PC-3 (cell line): ENCODE data around the gene TAB3. TPM values are rescaled to one million over a fixed set of nuclear protein-coding genes. Genes with fewer than 3 reads are reported as not detected.

ENCODE experiments used
- ATAC-seq: fragments of 200-7000 bp; cut with Tn5 transposase; 2 replicates; pipeline ENCODE4 v1.9.1; 2020; ENCODE audit warnings: mild to moderate bottlenecking, moderate library complexity
- BruUV-seq: library from RNA; stranded (reverse); fragments of 400-500 nt; replicated peaks from 2 replicates; lab custom pipeline; 2021; lab: Mats Ljungman, UMichigan
- CTCF ChIA-PET: fragments of 300-600 bp; sonication (Branson Sonifier 250); formaldehyde crosslinking; loops from one replicate; lab custom pipeline; 2022; ENCODE audit warnings: antibody characterized with exemption; lab: Charles Lee
- POLR2A ChIA-PET: fragments of 300-600 bp; sonication (Branson Sonifier 250); formaldehyde crosslinking; loops from one replicate; lab custom pipeline; 2022; ENCODE audit warnings: antibody characterized with exemption; ENCODE audit not compliant: unreplicated experiment; lab: Charles Lee
- DNase-seq: peaks from one replicate; pipeline ENCODE4 v3.0.0-alpha.2; 2015
- H2AFZ ChIP-seq: fragments of 300-600 bp; sonication (generic); 2 replicates; pipeline ENCODE4 v1.6.0; 2016; ENCODE audit warnings: antibody characterized with exemption, low read length
- H3F3A ChIP-seq: fragments of 300-600 bp; sonication (generic); one replicate; pipeline ENCODE4 v1.6.0; 2017; ENCODE audit warnings: antibody characterized with exemption, low read length, control low read depth, mild to moderate bottlenecking; ENCODE audit not compliant: unreplicated experiment
- H3K27ac ChIP-seq: fragments of 300-600 bp; sonication (generic); 2 replicates; pipeline ENCODE4 v1.5.1; 2016; ENCODE audit warnings: mild to moderate bottlenecking, low read length
- H3K27me3 ChIP-seq: fragments of 300-600 bp; sonication (generic); 2 replicates; pipeline ENCODE4 v1.6.1; 2016; ENCODE audit warnings: low read length, mixed read lengths
- H3K36me3 ChIP-seq: fragments of 300-600 bp; sonication (generic); 2 replicates; pipeline ENCODE4 v1.6.1; 2016; ENCODE audit warnings: low read depth, mixed run types, low read length, mixed read lengths
- H3K4me1 ChIP-seq: fragments of 300-600 bp; sonication (generic); 2 replicates; pipeline ENCODE4 v1.5.1; 2016; ENCODE audit warnings: low read length; ENCODE audit not compliant: insufficient read depth
- H3K4me2 ChIP-seq: fragments of 300-600 bp; sonication (generic); 2 replicates; pipeline ENCODE4 v1.6.0; 2016; ENCODE audit warnings: low read length
- H3K4me3 ChIP-seq: fragments of 300-600 bp; sonication (generic); 2 replicates; pipeline ENCODE4 v1.5.1; 2016; ENCODE audit warnings: mild to moderate bottlenecking, low read length, mixed read lengths
- H3K79me2 ChIP-seq: fragments of 300-600 bp; sonication (generic); 2 replicates; pipeline ENCODE4 v1.6.1; 2017; ENCODE audit warnings: low read length, mixed read lengths
- H3K9ac ChIP-seq: fragments of 300-600 bp; sonication (generic); 2 replicates; pipeline ENCODE4 v1.6.0; 2016; ENCODE audit warnings: mild to moderate bottlenecking, low read length
- H3K9me2 ChIP-seq: fragments of 300-600 bp; sonication (generic); replicated peaks from 2 replicates; pipeline ENCODE4 v1.6.1; 2016; ENCODE audit warnings: mixed run types, low read length, mixed read lengths
- H3K9me3 ChIP-seq: fragments of 300-600 bp; sonication (generic); 2 replicates; pipeline ENCODE4 v1.6.1; 2016; ENCODE audit warnings: low read length, mixed read lengths
- H4K20me1 ChIP-seq: fragments of 300-600 bp; sonication (generic); 2 replicates; pipeline ENCODE4 v1.6.1; 2016; ENCODE audit warnings: low read length, mixed read lengths
- EZH2 ChIP-seq: fragments of 300-600 bp; sonication (generic); IDR thresholded peaks from one replicate; pipeline ENCODE4 v1.6.1; 2017; ENCODE audit warnings: antibody characterized with exemption, mild to moderate bottlenecking, low read length; ENCODE audit not compliant: unreplicated experiment
- EZH2phosphoT487 ChIP-seq: fragments of 300-600 bp; sonication (generic); IDR thresholded peaks from 2 replicates; pipeline ENCODE4 v1.6.1; 2018; ENCODE audit warnings: mild to moderate bottlenecking, antibody characterized with exemption, low read length, borderline replicate concordance
- intact Hi-C: fragments of 100-400 bp; cut with micrococcal nuclease; formaldehyde crosslinking; loops from 2 replicates; pipeline ENCODE4 v1.9.0; 2023
- total RNA-seq: library from RNA; depleted of rRNA; stranded (reverse); fragments of >200 nt; gene quantifications from 2 replicates; pipeline ENCODE4 v1.2.3, GENCODE V29; 2014
- TF ChIP-seq, protein P1 (sequence below): fragments of 300-600 bp; sonication (generic); conservative IDR thresholded peaks from 2 replicates; pipeline ENCODE4 v1.5.1; 2017; ENCODE audit warnings: antibody characterized with exemption, low read depth, mild to moderate bottlenecking, low read length

TAB3 gene
- total RNA-seq, 1 experiment from 2014 or later = 18.6 TPM

DNA sequence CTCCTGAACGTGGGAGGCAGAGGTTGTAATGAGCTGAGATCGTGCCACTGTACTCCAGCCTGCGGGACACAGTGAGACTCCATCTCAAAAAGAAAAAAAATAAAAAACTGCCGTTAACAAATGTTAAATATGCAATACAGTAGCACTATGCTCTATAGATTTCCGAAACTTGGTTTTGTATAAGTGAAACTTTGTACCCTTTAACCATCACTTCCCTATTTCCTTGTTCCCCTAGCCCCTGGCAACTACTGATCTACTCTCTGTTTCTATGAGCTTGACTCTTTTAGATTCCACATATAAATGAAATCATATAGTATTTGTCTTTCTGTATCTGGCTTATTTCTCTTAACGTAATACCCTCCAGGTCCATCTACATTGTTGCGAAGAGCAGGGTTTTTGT, 74.1 kb downstream of the TAB3 start:
- Histone ChIP-seq H3K36me3 (no peaks in the 10 kb centered on the region), H3K4me3 (no peak overlapping the region), H3K79me2 (no peaks in the 10 kb centered on the region), H3K27ac (no peak overlapping the region), H3F3A (no peaks in the 10 kb centered on the region), H3K27me3 (0 out of 2 replicates have a peak, but pooled peaks cover 3% of the 10 kb centered on the region), H3K4me1 (no peaks in the 10 kb centered on the region), H3K9me3 (no peaks in the 10 kb centered on the region), H3K9ac (no peak overlapping the region), H4K20me1 (no peaks in the 10 kb centered on the region), H3K9me2 (no peaks in the 10 kb centered on the region), H2AFZ (no peak overlapping the region), H3K4me2 (no peak overlapping the region)
- ChIA-PET POLR2A (no interaction called here), CTCF (no interaction called here)
- intact Hi-C loops = no loop called here
- no peak for TF ChIP-seq EZH2phosphoT487
- no peak for TF ChIP-seq EZH2
- TF ChIP-seq, protein P1, sequence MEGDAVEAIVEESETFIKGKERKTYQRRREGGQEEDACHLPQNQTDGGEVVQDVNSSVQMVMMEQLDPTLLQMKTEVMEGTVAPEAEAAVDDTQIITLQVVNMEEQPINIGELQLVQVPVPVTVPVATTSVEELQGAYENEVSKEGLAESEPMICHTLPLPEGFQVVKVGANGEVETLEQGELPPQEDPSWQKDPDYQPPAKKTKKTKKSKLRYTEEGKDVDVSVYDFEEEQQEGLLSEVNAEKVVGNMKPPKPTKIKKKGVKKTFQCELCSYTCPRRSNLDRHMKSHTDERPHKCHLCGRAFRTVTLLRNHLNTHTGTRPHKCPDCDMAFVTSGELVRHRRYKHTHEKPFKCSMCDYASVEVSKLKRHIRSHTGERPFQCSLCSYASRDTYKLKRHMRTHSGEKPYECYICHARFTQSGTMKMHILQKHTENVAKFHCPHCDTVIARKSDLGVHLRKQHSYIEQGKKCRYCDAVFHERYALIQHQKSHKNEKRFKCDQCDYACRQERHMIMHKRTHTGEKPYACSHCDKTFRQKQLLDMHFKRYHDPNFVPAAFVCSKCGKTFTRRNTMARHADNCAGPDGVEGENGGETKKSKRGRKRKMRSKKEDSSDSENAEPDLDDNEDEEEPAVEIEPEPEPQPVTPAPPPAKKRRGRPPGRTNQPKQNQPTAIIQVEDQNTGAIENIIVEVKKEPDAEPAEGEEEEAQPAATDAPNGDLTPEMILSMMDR = no peak
- ATAC-seq (no peak), DNase-seq (no peak)
- BruUV-seq = no TSS peak

DNA sequence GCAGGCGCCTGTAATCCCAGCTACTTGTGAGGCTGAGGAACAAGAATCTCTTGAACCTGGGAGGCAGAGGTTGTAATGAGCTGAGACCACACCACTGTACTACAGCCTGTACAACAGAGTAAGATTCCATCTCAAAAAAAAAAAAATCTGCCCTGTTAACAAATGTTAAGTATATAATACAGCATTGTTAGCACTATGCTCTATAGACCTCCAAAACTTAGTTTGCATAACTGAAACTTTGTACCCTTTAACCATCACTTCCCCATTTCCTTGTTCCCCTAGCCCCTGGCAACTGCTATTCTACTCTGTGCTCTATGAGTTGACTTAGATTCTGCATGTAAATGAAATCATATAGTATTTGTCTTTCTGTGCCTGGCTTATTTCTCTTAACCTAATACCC, 76.7 kb downstream of the TAB3 start:
- H3F3A ChIP-seq = no peaks in the 10 kb centered on the region
- no peak for DNase-seq
- ChIA-PET CTCF (no interaction called here), POLR2A (no interaction called here)
- H3K27ac ChIP-seq = no peak overlapping the region
- H3K9me2 ChIP-seq = no peaks in the 10 kb centered on the region
- H3K36me3 ChIP-seq = no peaks in the 10 kb centered on the region
- H3K4me1 ChIP-seq = no peaks in the 10 kb centered on the region
- H3K79me2 ChIP-seq = no peaks in the 10 kb centered on the region
- no peak overlapping the region for H3K9ac ChIP-seq
- no TSS peak for BruUV-seq
- intact Hi-C loops = no loop called here
- no peak for ATAC-seq
- TF ChIP-seq EZH2 = no peak
- TF ChIP-seq, protein P1 = no peak
- no peak for TF ChIP-seq EZH2phosphoT487
- no peak overlapping the region for H2AFZ ChIP-seq
- no peak overlapping the region for H3K4me2 ChIP-seq
- H3K4me3 ChIP-seq = no peak overlapping the region
- H3K9me3 ChIP-seq = no peaks in the 10 kb centered on the region
- no peaks in the 10 kb centered on the region for H4K20me1 ChIP-seq
- no peaks in the 10 kb centered on the region for H3K27me3 ChIP-seq

DNA sequence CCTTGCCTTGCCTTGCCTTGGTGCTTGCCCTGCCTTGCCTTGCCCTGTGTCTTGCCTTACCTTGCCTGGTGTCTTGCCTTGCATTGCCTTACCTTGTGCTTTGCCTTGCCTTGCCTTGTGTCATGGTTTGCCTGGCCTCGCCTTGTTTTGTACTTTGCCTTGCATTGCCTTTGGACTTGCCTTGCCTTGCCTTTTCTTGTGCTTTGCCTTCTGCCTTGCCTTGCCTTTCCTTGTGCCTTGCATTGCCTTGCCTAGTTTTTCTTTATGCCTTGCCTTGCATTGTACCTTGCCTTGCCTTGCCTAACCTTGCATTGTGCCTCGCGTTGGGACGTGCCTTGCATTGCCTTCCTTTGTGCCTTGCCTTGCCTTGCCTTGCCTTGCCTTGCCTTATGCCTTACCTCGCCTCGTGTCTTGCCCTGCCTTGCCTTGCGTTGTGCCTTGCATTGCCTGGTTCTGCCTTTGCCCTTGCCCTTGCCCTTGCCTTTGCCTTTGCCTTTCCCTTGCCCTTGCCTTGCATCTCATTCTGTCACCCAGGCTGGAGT, 82.8 kb downstream of the TAB3 start:
- H2AFZ ChIP-seq = no peak overlapping the region
- POLR2A ChIA-PET = no interaction called here
- H3K9ac ChIP-seq = no peak overlapping the region
- no TSS peak for BruUV-seq
- H3K9me2 ChIP-seq = no peaks in the 10 kb centered on the region
- intact Hi-C loops = no loop called here
- TF ChIP-seq EZH2 (no peak), EZH2phosphoT487 (no peak)
- TF ChIP-seq, protein P1 = no peak
- H3K9me3 ChIP-seq = no peaks in the 10 kb centered on the region
- H3K4me1 ChIP-seq = no peaks in the 10 kb centered on the region
- DNase-seq (no peak), ATAC-seq (no peak)
- CTCF ChIA-PET = no interaction called here
- H3F3A ChIP-seq = no peaks in the 10 kb centered on the region
- H3K27ac ChIP-seq = no peak overlapping the region
- H3K4me2 ChIP-seq = no peak overlapping the region
- no peaks in the 10 kb centered on the region for H3K27me3 ChIP-seq
- H4K20me1 ChIP-seq = no peaks in the 10 kb centered on the region
- no peaks in the 10 kb centered on the region for H3K36me3 ChIP-seq
- no peaks in the 10 kb centered on the region for H3K79me2 ChIP-seq
- no peak overlapping the region for H3K4me3 ChIP-seq
